ENCODE measurements around the gene KRT7. TPM values are rescaled to one million over a fixed set of nuclear protein-coding genes. Genes with fewer than 3 reads are reported as not detected.

KRT7 gene
- total and polyA plus RNA-seq, 2 donors (not counting 3 experiments of a cell fraction or from before 2014, with no cell fraction given), result 120 to 293 TPM

- H3K9me3 ChIP-seq (replicated peaks; ENCODE audit: control insufficient read depth, insufficient read depth, low read length), result no peaks in the 10 kb centered on the region
- H3K4me1 ChIP-seq (ENCODE audit: control insufficient read depth, extremely low read depth, insufficient read depth, low read length), result no peaks in the 10 kb centered on the region
- no peaks in the 10 kb centered on the region for H4K20me1 ChIP-seq (replicated peaks; ENCODE audit: control insufficient read depth, extremely low read depth, insufficient read depth, low read length)
- dilution Hi-C loops (cut with MboI; ENCODE audit: extremely low pct_ligation_motif_present, low sequenced_read_pairs) (no loop called here), intact Hi-C loops (cut with micrococcal nuclease) (no loop called here)
- no peak overlapping the region for H2AFZ ChIP-seq (ENCODE audit: low read depth, low read length)
- ChIA-PET CTCF (interaction anchor here (1.1 to 1.2 kb wide), 2 partner anchors 15 kb away, joined by 3 to 8 read pairs; no protein-coding TSS in a partner anchor), POLR2A (no interaction called here)
- no peaks in the 10 kb centered on the region for H3K79me2 ChIP-seq (ENCODE audit: control insufficient read depth, insufficient read depth, low read length)
- TF ChIP-seq EZH2 (IDR thresholded peaks at IDR 0.05; ENCODE audit: borderline replicate concordance, low read depth, low read length, severe bottlenecking) (no peak), GATA2 (IDR thresholded peaks at IDR 0.05; ENCODE audit: insufficient read depth, insufficient read length, low read depth, low read length) (no peak), FOS (IDR thresholded peaks at IDR 0.05; ENCODE audit: borderline replicate concordance, insufficient read depth, low read length) (no peak), POLR2AphosphoS5 (IDR thresholded peaks at IDR 0.05; ENCODE audit: insufficient read depth, low read depth, low read length) (no peak), JUN (IDR thresholded peaks at IDR 0.05; ENCODE audit: borderline replicate concordance, insufficient read depth, insufficient read length, low read depth) (no peak), POLR2A (IDR thresholded peaks at IDR 0.05; ENCODE audit: low read depth, low read length) (no peak), MYC (IDR thresholded peaks at IDR 0.05; ENCODE audit: low read depth, low read length) (no peak)
- TF ChIP-seq, protein P1, sequence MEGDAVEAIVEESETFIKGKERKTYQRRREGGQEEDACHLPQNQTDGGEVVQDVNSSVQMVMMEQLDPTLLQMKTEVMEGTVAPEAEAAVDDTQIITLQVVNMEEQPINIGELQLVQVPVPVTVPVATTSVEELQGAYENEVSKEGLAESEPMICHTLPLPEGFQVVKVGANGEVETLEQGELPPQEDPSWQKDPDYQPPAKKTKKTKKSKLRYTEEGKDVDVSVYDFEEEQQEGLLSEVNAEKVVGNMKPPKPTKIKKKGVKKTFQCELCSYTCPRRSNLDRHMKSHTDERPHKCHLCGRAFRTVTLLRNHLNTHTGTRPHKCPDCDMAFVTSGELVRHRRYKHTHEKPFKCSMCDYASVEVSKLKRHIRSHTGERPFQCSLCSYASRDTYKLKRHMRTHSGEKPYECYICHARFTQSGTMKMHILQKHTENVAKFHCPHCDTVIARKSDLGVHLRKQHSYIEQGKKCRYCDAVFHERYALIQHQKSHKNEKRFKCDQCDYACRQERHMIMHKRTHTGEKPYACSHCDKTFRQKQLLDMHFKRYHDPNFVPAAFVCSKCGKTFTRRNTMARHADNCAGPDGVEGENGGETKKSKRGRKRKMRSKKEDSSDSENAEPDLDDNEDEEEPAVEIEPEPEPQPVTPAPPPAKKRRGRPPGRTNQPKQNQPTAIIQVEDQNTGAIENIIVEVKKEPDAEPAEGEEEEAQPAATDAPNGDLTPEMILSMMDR (IDR thresholded peaks at IDR 0.05; ENCODE audit: extremely low read depth in 1 of 2, insufficient read depth in 1 of 2, low read depth in 1 of 2, low read length in 2 of 2), result no peak
- TF ChIP-seq, protein P2, sequence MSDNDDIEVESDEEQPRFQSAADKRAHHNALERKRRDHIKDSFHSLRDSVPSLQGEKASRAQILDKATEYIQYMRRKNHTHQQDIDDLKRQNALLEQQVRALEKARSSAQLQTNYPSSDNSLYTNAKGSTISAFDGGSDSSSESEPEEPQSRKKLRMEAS (IDR thresholded peaks at IDR 0.05; ENCODE audit: insufficient read depth, insufficient read length), result no peak
- no peaks in the 10 kb centered on the region for H3K9me1 ChIP-seq (replicated peaks; ENCODE audit: control insufficient read depth, extremely low read depth, insufficient read depth, low read length)
- DNase-seq (ENCODE audit: low read depth, low spot score) (no peak), FAIRE-seq (no peak)
- BruUV-seq (replicated peaks), result no TSS peak
- H3K9ac ChIP-seq (replicated peaks; ENCODE audit: extremely low read depth, insufficient read depth, low read length), result no peak overlapping the region
- no peaks in the 10 kb centered on the region for H3K36me3 ChIP-seq (ENCODE audit: control insufficient read depth in 2 of 2, extremely low read depth in 1 of 2, insufficient read depth in 2 of 2, low read length in 2 of 2)
- H3K4me2 ChIP-seq (ENCODE audit: insufficient read depth, low read length), result no peak overlapping the region
- H3K27me3 ChIP-seq (ENCODE audit: control insufficient read depth in 2 of 2, insufficient read depth in 2 of 2, low read length in 2 of 2), result peaks cover 19 to 23% of the 10 kb centered on the region in 2 experiments
- no peak overlapping the region for H3K27ac ChIP-seq (ENCODE audit: insufficient read depth, low read depth, low read length)
- no peak overlapping the region for H3K4me3 ChIP-seq (replicated peaks in 1 of 3; ENCODE audit: insufficient read depth in 1 of 3, low read depth in 1 of 3, low read length in 3 of 3)
Measured at GRCh38 chr12:52264435-52264825, 31.4 kb downstream of the KRT7 start.
